RWPE1 (cell line): Measurements from ENCODE around the gene PIGS.

ENCODE experiments used
- CTCF ChIA-PET: fragments of 350-600 bp; sonication (Branson Sonifier 250); formaldehyde crosslinking; extraction: SDS; loops from one replicate; lab custom pipeline; 2021; lab: Yijun Ruan, JAX
- POLR2A ChIA-PET: fragments of 400-600 bp; formaldehyde crosslinking; extraction: SDS; loops from one replicate; lab custom pipeline; 2020; ENCODE audit warnings: antibody characterized with exemption; ENCODE audit not compliant: low non-redundant PET; lab: Yijun Ruan, JAX
- DNase-seq: peaks from one replicate; pipeline ENCODE4 v3.0.0; 2012; ENCODE audit warnings: low spot score
- H3K27ac ChIP-seq: fragments of 450-650 bp; 2 replicates; pipeline ENCODE4 v1.5.1; 2017
- CTCF ChIP-seq: fragments of 450-650 bp; conservative IDR thresholded peaks from 2 replicates; pipeline ENCODE4 v1.5.1; 2017; ENCODE audit warnings: low read depth, mild to moderate bottlenecking

The PIGS gene

DNA sequence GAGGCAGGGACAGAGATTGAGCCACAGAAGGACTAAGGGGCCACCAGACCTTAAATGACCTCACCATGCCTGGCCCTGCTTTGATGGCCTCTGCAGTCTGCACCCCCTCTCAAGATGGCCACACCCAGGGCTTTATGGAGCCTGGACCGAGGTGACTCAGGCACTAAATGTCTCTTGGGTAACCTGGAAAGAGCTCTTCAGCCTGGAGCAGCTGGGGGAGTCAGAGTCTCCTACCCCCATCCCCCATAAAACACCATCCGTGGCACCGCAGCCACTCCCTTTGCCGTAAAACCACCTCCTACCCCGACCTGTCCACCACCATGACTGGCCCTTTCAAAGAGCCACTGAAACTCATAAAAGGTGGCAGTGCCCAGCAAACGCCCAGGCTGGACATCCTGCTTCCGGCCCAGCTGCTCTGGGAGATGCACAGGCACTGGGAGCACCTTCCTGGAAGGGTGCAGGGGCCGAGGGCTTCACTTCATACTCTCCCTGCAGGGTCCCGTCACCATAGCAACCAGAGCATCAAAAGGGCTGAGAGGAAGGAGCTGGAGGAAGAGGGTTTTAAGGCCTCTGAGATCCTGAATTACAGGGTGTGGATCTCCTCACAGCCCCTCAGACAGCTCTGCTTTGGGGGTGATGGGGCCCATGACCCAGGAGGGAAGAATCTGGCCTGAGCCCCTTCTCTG lies 42.9 kb downstream of the PIGS start:
- CTCF ChIA-PET: interaction anchor here (1.1 to 1.6 kb wide), 2 partner anchors 34 to 295 kb away, joined by 3 to 4 read pairs; no protein-coding TSS in a partner anchor
- POLR2A ChIA-PET: interaction anchor here (1.0 kb wide), 1 partner anchor 22 kb away, joined by 8 read pairs; the partner anchor contains the start of gene FOXN1
- DNase-seq: peak; percentile 49
- no peak for TF ChIP-seq CTCF
- peak overlapping the region; percentile 80 for H3K27ac ChIP-seq

GRCh38 chr17:28527859-28528258 lies 43.5 kb downstream of the PIGS start:
- peak overlapping the region; percentile 80 for H3K27ac ChIP-seq
- CTCF ChIA-PET: interaction anchor here (1.6 kb wide), 1 partner anchor 33 kb away, joined by 4 read pairs; no protein-coding TSS in a partner anchor
- DNase-seq: peak; percentile 50
- POLR2A ChIA-PET: interaction anchor here (1.0 kb wide), 1 partner anchor 21 kb away, joined by 8 read pairs; the partner anchor contains the start of gene FOXN1
- TF ChIP-seq CTCF: no peak

- H3K27ac ChIP-seq: peak overlapping the region; percentile 80
- ChIA-PET CTCF (no interaction called here), POLR2A (interaction anchor here (1.0 kb wide), 1 partner anchor 20 kb away, joined by 8 read pairs; the partner anchor contains the start of gene FOXN1)
- DNase-seq: no peak
- TF ChIP-seq CTCF: no peak
These were observed 44.1 kb downstream of the PIGS start for GRCh38 chr17:28527181-28527681.

- TF ChIP-seq CTCF: no peak
- H3K27ac ChIP-seq: peak overlapping the region; percentile 80
- CTCF ChIA-PET: no interaction called here
- no peak for DNase-seq
- POLR2A ChIA-PET: no interaction called here
These were observed 44.9 kb downstream of the PIGS start for GRCh38 chr17:28526381-28526780.

DNA sequence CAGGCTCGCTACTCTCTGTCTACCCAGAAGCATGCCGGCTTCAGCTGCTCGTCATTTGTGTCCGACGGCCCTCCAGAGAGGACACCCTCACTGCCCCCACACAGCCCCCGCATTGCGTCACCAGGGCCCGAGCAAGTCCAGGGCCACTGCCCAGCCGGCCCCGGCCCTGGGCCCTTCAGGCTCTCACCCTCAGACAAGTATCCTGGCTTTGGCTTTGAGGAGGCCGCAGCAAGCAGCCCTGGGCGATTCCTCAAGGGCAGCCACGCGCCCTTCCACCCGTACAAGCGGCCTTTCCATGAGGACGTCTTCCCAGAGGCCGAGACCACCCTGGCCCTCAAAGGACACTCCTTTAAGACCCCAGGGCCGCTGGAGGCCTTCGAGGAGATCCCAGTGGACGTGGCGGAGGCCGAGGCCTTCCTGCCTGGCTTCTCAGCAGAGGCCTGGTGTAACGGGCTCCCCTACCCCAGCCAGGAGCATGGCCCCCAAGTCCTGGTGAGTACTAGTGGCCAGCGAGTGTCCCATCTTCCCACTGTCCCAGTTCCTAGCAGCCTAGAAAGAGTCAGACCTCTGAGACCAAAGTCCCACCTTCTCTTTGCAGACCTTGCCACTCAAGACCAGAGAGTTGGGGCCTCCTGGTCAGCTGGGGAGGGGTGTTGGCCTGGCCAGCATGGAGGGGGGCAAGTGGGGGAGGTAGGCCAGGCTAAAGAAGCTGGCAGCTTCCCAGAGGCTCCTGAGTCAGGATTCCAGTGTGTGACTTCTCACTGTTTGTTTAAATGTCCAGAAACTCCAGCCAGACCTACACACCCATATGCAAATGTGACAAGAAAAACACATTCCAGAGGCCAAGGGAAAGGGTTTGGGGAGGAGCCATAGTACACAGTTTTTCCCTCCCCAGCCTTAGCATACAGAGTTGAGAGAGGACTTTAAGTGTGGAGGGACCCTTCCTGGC lies 46.6 kb downstream of the PIGS start:
- peak; percentile 70 for DNase-seq
- peak overlapping the region; percentile 80 for H3K27ac ChIP-seq
- CTCF ChIA-PET: no interaction called here

More for the DNA sequence above, 46.6 kb downstream of the PIGS start:
- no peak for TF ChIP-seq CTCF
- POLR2A ChIA-PET: no interaction called here
